Muscle of leg (tissue), 11 donors: ENCODE measurements around the gene PLEKHJ1. TPM values are rescaled to one million over a fixed set of nuclear protein-coding genes. Genes with fewer than 3 reads are reported as not detected.

Experiments used
- DNase-seq: peaks from one replicate; pipeline ENCODE4 v3.0.0; 2013
- H3K27ac ChIP-seq: one replicate; pipeline ENCODE4 v1.5.1; 2013; ENCODE audit warnings: mild to moderate bottlenecking, low read length, control low read depth
- H3K27me3 ChIP-seq: one replicate; pipeline ENCODE4 v1.6.1; 2013; ENCODE audit warnings: low read length; ENCODE audit not compliant: control insufficient read depth, insufficient read depth
- H3K36me3 ChIP-seq: one replicate; pipeline ENCODE4 v1.6.1; 2013; ENCODE audit warnings: low read length; ENCODE audit not compliant: control insufficient read depth, insufficient read depth
- H3K4me1 ChIP-seq: one replicate; pipeline ENCODE4 v1.6.1; 2013; ENCODE audit warnings: low read length; ENCODE audit not compliant: control insufficient read depth, insufficient read depth
- H3K4me3 ChIP-seq: one replicate; pipeline ENCODE4 v1.5.1; 2013; ENCODE audit warnings: low read length, control low read depth
- H3K9me3 ChIP-seq: replicated peaks from 2 replicates; pipeline ENCODE4 v1.6.1; 2013; ENCODE audit warnings: low read depth, low read length; ENCODE audit not compliant: control insufficient read depth
- WGBS: methylation state at CpG from one replicate; pipeline ENCODE4 v1.1.5; 2013; ENCODE audit warnings: missing lambda C conversion rate; ENCODE audit not compliant: insufficient coverage; 5-methylcytosine and 5-hydroxymethylcytosine counted together
- polyA plus RNA-seq, 8 donors: library from polyadenylated mRNA; unstranded; fragments of 120-200 nt; gene quantifications; one replicate each; pipeline versions ENCODE4 v1.2.1 to v1.2.3, GENCODE V29; 2013; ENCODE audit warnings: inconsistent platforms in 1 of 8, low replicate concordance in 1 of 8; ENCODE audit not compliant: insufficient read length in 8 of 8, insufficient read depth in 1 of 8
- total RNA-seq: library from RNA; stranded (reverse); fragments of 120-200 nt; gene quantifications from one replicate; pipeline ENCODE4 v1.2.4, GENCODE V29; 2013

Gene PLEKHJ1
- total and polyA plus RNA-seq, 9 donors, result 70.6 to 89.4 (median 74.9) TPM

DNA sequence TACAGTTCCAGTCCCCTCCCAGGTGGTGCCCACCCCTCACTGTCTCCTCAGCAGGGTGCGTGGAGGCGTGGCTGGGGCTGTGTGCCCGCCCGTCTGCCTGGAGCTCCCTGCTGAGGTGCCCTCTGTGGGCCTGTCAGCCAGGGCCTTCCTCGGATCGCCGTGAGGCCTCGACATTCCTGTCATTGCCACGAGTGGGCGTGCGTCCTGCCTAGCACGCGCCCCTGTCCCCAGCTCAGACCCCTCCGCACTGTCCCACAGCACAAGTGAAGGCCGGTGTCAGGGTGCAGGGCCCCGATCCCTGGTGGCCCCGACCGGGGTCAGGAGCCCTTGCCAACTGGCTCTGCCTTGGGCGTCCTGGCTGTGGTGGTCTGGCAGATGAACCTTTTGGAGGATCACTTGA, 40.2 kb downstream of the PLEKHJ1 start:
- H3K4me3 ChIP-seq, result no peak overlapping the region
- no peak for DNase-seq
- H3K27me3 ChIP-seq, result no peaks in the 10 kb centered on the region
- no peak overlapping the region for H3K27ac ChIP-seq
- no peaks in the 10 kb centered on the region for H3K9me3 ChIP-seq
- H3K4me1 ChIP-seq, result peaks cover 19% of the 10 kb centered on the region
- 93% methylated on average over 17 of the region's 19 CpGs for WGBS
- H3K36me3 ChIP-seq, result peaks cover 83% of the 10 kb centered on the region

DNA sequence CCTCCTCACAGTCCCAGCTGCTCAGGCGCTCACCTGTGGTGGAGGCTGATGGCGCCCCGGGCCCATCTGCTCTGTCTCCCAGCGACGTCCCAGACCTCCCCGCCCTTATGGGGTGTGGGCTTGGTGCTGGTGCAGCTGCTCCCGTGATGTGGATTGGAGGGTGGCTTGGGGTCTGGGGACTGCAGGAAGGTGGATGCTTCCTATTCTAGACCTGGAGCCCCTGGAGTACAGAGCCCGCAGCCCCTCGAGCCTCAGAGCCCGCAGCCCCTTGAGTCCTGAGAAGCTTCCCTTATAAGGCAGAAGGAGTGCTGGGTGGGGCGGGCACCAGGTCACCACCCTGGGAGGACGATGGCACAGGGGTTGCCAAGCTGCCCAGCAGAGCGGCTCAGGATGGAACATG, 40.8 kb downstream of the PLEKHJ1 start:
- peaks cover 88% of the 10 kb centered on the region for H3K36me3 ChIP-seq
- H3K27me3 ChIP-seq, result no peaks in the 10 kb centered on the region
- H3K27ac ChIP-seq, result no peak overlapping the region
- peaks cover 21% of the 10 kb centered on the region for H3K4me1 ChIP-seq
- H3K4me3 ChIP-seq, result no peak overlapping the region
- DNase-seq, result no peak
- no peaks in the 10 kb centered on the region for H3K9me3 ChIP-seq
- WGBS, result 95% methylated on average over 8 of the region's 13 CpGs

DNA sequence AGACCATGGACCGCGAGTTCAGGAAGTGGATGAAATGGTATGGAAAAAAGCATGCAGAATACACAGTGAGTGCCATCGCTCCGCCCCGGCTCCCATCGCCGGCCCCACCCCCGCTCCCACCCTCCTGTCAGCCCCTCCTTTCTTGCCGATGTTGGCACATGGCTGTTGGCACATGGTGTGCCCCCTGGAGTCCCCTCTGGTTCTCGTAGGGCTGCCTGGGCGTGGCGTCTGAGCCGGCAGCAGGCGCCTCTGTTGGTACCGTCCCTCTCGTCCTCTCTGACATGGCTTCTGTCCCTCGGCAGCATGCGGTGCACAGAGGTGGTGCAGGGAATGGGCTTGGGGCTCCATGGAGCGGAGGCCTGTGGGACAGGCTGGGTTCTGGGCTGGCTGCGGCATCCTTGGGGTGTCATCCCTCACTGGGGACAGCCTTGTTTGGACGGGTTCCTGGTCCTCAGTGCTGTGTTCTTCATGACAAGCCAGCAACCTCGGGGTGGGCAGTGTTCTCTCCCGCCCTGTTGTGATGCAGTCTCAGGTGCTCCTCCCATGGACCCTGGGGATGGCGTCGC, 41.5 kb downstream of the PLEKHJ1 start:
- no peak for DNase-seq
- Histone ChIP-seq H3K36me3 (peaks cover 88% of the 10 kb centered on the region), H3K4me3 (no peak overlapping the region), H3K4me1 (peaks cover 21% of the 10 kb centered on the region), H3K27ac (no peak overlapping the region), H3K9me3 (no peaks in the 10 kb centered on the region), H3K27me3 (no peaks in the 10 kb centered on the region)
- WGBS, result 89% methylated on average over 23 of the region's 25 CpGs

DNA sequence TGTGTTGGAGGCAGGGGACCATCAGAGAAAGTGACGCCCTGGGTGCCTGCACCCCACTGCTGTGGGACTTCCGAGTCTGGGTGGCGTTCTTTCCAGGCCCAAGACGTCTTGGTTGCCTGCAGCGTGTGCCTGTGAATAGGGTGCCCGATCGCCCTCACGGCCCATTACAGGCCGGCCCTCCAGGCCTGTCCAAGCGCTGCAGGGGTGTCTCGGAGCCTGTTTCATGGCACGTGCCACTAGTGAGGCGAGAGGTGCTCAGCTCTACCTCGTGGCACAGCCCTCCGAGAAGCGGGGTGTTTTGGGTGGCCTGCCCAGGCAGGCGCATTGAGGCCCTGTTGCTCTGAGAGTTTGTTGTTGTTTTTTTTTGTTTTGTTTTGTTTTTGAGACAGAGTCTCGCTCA, 42.3 kb downstream of the PLEKHJ1 start:
- Histone ChIP-seq H3K4me1 (peaks cover 22% of the 10 kb centered on the region), H3K36me3 (peaks cover 93% of the 10 kb centered on the region), H3K27me3 (no peaks in the 10 kb centered on the region), H3K4me3 (no peak overlapping the region), H3K9me3 (no peaks in the 10 kb centered on the region), H3K27ac (no peak overlapping the region)
- 95% methylated on average over 17 of the region's 18 CpGs for WGBS
- no peak for DNase-seq

DNA sequence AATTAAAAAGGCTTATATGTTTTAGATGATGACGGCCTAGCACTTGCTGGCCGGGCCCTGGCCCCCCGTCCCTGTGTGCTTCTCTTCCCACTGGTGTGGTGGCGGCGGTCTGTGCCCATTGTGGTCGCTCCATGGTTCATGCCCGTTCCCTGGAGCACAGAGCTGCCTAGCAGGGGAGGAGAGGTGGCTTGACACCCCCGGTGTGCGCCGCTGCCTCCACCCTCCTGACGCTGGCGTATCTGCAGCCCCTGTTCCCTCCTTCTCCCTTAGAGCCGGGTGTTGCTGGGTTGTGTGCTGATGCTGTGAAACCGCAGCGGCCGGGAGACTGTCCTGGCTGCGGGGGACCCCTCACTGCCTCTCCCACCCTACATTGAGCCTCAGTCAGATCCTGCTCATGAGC, 43.3 kb downstream of the PLEKHJ1 start:
- no peak overlapping the region for H3K4me3 ChIP-seq
- no peaks in the 10 kb centered on the region for H3K27me3 ChIP-seq
- no peak overlapping the region for H3K27ac ChIP-seq
- WGBS, result over 99% methylated on average over 7 of the region's 17 CpGs
- H3K4me1 ChIP-seq, result peaks cover 27% of the 10 kb centered on the region
- no peak for DNase-seq
- peaks cover 91% of the 10 kb centered on the region for H3K36me3 ChIP-seq
- H3K9me3 ChIP-seq, result no peaks in the 10 kb centered on the region

DNA sequence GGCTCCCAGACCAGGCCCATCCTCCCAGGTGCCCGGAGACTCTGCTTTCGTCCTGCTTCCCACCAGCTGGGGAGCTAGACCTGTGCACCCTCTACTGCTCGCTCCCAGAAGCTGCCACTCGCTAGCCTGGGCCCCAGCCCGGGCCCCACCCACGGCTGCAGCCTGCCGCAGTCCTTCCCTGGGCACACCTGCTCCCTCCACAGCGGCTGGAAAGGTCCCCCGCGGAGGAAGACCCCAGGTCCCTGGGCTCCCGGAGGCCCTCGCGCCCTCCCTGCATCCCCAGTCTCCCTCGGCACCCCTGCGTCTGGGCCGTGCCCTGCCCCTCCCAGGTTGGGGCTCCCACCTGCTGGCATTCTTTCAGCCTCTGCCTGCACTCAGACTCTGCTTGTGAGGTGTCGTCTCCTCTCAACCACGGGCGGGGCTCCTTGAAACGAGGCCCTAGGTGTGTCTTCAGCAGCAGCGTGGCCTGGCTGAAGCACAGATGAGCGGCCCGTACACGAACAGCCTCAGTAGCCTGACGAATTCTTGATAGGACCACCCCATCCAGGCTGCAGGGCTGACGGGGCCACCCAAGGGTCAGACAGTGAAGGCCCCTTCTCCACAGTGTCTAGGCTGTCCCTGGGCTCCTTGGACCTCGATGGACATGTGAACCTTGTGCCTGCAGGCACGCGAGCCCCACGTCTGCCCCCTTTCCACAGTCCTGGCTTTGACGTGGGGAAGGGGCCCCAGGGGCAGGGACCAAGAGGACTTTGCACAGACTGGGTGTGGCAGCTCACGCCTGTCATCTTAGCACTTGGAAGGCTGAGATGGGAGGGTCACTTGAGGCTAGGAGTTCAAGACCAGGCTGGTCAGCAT, 44.4 kb downstream of the PLEKHJ1 start:
- no peak for DNase-seq

DNA sequence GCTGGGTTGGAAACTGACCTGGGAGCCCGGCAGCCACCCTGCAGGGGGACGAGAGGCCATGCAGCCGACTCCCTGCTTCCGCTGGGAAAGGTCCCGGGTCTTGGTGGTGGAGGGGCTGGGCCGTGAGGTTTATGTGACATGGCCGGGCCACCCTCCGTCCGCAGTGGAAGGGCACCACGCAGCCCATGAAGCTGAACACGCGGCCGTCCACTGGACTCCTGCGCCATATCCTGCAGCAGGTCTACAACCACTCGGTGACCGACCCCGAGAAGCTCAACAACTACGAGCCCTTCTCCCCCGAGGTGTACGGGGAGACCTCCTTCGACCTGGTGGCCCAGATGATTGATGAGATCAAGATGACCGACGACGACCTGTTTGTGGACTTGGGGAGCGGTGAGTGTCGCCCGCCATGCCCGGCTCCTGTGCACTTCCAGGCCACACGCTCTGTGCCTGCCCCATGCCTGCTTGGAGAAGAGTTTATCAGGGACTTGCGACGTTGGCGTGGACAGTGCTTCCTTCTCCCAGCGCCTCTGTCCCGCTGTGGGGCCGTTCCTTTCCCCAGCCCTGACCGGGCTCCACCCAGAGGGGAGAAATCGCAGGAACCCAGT, 45.2 kb downstream of the PLEKHJ1 start:
- H3K27ac ChIP-seq, result no peak overlapping the region
- H3K4me1 ChIP-seq, result peaks cover 41% of the 10 kb centered on the region
- H3K36me3 ChIP-seq, result peaks cover 83% of the 10 kb centered on the region
- no peak overlapping the region for H3K4me3 ChIP-seq
- H3K27me3 ChIP-seq, result no peaks in the 10 kb centered on the region
- no peak for DNase-seq
- no peaks in the 10 kb centered on the region for H3K9me3 ChIP-seq
- WGBS, result 89% methylated on average over 35 of the region's 37 CpGs

More for the DNA sequence above, 44.4 kb downstream of the PLEKHJ1 start:
- no peaks in the 10 kb centered on the region for H3K9me3 ChIP-seq
- no peak overlapping the region for H3K4me3 ChIP-seq
- peaks cover 34% of the 10 kb centered on the region for H3K4me1 ChIP-seq
- H3K27me3 ChIP-seq, result no peaks in the 10 kb centered on the region
- 88% methylated on average over 27 of the region's 32 CpGs for WGBS
- no peak overlapping the region for H3K27ac ChIP-seq
- H3K36me3 ChIP-seq, result peaks cover 84% of the 10 kb centered on the region

DNA sequence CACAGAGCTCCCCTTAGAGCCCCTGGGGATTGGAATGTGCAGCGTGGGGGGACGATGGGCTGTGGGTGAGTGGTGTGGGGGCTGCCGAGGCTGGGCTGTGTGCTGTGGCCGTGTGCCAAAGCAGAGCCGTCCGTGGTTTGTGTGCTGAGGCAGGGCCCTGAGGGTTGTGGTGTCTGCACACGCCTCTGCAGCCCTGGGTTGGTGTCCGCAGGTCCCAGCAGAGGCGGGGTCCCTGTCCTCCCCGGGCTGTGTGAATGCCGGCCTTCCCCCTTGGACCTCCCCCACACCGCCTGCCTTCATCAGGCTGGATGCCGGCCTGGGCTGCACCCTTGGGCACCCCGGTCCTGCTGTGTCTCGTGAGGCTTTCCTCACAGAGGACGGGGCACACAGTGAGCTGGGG, 46.2 kb downstream of the PLEKHJ1 start:
- Histone ChIP-seq H3K36me3 (peaks cover 73% of the 10 kb centered on the region), H3K9me3 (no peaks in the 10 kb centered on the region), H3K27ac (no peak overlapping the region), H3K4me3 (no peak overlapping the region), H3K4me1 (peaks cover 47% of the 10 kb centered on the region), H3K27me3 (no peaks in the 10 kb centered on the region)
- WGBS, result 79% methylated on average over 10 of the region's 16 CpGs
- no peak for DNase-seq

DNA sequence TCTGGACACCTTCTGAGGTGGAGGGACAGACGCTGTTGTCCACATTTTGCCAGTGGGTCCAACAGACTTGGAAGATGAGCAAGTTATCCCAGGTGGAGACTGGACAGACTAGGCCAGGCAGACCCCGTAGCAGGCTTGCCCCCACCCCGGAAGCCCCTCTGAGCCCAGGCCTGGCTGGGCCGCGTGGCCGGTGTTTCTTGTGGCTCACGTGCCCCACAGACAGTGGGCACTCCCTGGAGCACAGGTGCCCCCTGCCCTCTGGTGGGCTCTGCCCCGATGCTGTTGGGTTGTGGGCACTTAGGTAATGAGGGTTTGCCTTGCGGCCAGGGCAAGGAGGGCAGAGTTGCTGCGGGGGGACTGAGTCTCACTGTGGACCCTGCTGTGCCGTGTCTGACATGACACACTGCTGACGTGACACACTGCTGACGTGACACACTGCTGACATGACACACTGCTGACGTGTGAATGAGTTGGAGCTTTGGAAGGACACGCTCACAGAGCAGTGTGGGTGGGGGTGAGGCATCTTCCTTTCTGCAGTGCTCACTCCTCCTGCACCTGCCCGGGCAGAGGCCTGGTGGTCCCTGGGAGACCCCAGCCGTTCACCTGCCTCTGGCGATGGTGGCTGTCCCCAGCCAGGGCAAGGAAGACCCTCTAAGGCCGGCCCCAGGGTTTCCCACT, 47.3 kb downstream of the PLEKHJ1 start:
- Histone ChIP-seq H3K4me3 (no peak overlapping the region), H3K27me3 (no peaks in the 10 kb centered on the region), H3K9me3 (no peaks in the 10 kb centered on the region), H3K36me3 (peaks cover 71% of the 10 kb centered on the region), H3K4me1 (peaks cover 56% of the 10 kb centered on the region), H3K27ac (no peak overlapping the region)
- no peak for DNase-seq
- WGBS, result 89% methylated on average over 16 of the region's 19 CpGs

DNA sequence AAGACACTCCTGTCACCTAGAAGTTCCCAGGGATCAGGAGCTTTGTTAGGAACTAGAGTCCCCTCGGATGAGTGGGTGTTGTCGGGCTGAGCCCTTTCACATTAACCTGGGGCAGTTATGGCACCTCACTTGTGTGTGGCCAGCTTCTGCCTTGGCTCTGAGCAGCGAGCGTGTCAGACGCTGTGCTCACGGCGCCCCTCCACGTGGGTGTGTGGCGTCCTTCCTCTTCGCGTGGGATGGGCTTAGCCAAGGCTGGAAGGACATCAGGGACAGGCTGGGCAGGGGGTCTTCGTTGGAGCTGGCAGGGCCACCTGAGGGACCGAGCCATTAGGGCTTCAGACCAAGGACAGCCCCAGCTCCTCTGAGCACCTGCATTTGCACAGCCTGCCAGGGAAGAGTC, 49.0 kb downstream of the PLEKHJ1 start:
- WGBS, result 89% methylated on average over 7 of the region's 13 CpGs
- H3K27me3 ChIP-seq, result no peaks in the 10 kb centered on the region
- DNase-seq, result no peak
- peak overlapping the region; percentile 88 for H3K27ac ChIP-seq
- H3K4me3 ChIP-seq, result no peak overlapping the region
- H3K9me3 ChIP-seq, result no peaks in the 10 kb centered on the region
- H3K4me1 ChIP-seq, result peaks cover 67% of the 10 kb centered on the region
- H3K36me3 ChIP-seq, result peaks cover 69% of the 10 kb centered on the region
